NB4 (cell line): ENCODE measurements around the gene PLS3.

Experiments used
- MAX ChIP-seq: IDR thresholded peaks from 2 replicates; pipeline ENCODE4 v1.6.1; 2011; ENCODE audit warnings: low read depth, low read length
- MYC ChIP-seq: IDR thresholded peaks from 2 replicates; pipeline ENCODE4 v1.6.1; 2011; ENCODE audit warnings: low read depth, low read length
- POLR2A ChIP-seq: IDR thresholded peaks from 2 replicates; pipeline ENCODE4 v1.6.1; 2011; ENCODE audit warnings: mild to moderate bottlenecking; ENCODE audit not compliant: insufficient read length; ENCODE audit errors: extremely low read depth
- TF ChIP-seq, protein P1 (sequence below): IDR thresholded peaks from one replicate; pipeline ENCODE4 v1.5.1; 2012; ENCODE audit warnings: low read depth, low read length

- TF ChIP-seq, protein P1, sequence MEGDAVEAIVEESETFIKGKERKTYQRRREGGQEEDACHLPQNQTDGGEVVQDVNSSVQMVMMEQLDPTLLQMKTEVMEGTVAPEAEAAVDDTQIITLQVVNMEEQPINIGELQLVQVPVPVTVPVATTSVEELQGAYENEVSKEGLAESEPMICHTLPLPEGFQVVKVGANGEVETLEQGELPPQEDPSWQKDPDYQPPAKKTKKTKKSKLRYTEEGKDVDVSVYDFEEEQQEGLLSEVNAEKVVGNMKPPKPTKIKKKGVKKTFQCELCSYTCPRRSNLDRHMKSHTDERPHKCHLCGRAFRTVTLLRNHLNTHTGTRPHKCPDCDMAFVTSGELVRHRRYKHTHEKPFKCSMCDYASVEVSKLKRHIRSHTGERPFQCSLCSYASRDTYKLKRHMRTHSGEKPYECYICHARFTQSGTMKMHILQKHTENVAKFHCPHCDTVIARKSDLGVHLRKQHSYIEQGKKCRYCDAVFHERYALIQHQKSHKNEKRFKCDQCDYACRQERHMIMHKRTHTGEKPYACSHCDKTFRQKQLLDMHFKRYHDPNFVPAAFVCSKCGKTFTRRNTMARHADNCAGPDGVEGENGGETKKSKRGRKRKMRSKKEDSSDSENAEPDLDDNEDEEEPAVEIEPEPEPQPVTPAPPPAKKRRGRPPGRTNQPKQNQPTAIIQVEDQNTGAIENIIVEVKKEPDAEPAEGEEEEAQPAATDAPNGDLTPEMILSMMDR: no peak
- no peak for TF ChIP-seq POLR2A
- TF ChIP-seq MAX: no peak
- no peak for TF ChIP-seq MYC
Observed at GRCh38 chrX:115561605-115562479, 868 bp downstream of the PLS3 start.
